ENCODE results near the gene SH2B3.

Gene SH2B3

DNA sequence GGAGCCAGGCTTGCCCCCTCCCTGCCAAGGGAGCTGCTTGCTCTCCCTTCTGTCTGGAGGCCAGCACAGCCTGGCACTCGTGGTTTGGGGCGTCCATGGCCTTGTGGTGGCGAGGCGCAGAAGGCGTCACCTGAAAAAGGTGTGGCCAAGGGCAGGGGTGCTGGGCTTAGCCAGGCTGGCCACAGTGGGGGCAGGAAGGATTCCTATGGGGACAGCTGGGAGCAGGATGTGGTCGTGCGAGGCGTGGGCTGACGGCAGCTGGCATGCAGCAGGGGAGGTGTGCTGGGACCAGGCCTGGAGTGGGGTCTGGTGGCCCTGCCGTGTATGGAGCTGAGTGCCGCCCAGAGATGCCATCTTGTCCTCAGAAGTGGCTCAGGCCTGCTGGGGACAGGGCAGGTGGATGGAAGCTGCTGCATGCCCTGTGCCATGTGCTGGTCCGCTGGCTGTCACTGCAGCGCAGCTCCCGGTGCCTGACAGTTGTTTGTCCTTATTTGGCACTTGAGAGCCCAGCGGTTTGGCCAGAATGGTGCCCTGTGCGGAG lies 30.0 kb downstream of the SH2B3 start:
- no peak for DNase-seq

DNA sequence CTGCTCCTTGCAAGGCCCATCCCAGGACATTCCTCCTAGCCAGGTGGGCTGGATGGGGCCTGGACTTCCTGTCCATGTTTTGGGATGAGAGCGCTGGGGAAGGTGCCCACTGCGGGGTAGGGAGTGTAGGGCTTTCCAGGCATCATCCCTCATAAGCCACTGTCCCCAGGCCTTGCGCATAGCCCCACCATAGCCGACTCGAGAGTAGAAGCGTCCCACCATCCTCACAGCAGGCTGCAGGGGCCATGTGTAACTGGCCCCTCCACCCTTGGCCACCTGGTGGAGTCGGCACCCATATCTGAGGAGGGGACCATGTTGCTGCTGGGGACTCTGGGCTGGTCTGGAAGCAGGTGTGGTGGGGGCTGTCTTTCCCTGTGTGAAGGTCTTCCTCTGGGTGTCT lies 30.5 kb downstream of the SH2B3 start:
- TF ChIP-seq POLR2A (IDR thresholded peaks at IDR 0.05; ENCODE audit: low read length) (no peak), GATA1 (IDR thresholded peaks at IDR 0.05; ENCODE audit: low read depth, low read length) (no peak)
- no peak for DNase-seq

More for the DNA sequence above, 30.0 kb downstream of the SH2B3 start:
- TF ChIP-seq POLR2A (IDR thresholded peaks at IDR 0.05; ENCODE audit: low read length): no peak
- no peak for TF ChIP-seq GATA1 (IDR thresholded peaks at IDR 0.05; ENCODE audit: low read depth, low read length)

DNA sequence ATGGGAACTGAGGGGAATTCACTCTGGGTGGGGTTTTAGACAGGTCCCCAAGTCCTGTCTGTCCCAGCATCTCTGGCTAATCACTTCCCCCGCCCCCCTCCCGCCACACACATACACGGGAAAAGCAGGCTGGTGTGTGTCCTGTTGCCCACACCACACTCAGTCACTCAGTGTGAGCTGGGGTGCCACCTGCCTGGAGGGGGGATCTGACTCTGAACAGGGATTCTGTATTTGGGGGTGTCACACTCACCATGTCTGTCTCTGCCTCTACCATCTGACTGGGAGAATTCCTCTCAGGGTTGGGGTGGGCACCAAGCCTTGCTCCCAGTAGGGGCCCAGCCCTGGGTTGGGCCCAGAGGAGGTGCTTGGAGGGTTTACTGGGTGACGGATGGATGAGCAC lies 31.1 kb downstream of the SH2B3 start:
- DNase-seq: no peak
- no peak for TF ChIP-seq GATA1 (IDR thresholded peaks at IDR 0.05; ENCODE audit: low read depth, low read length)
- no peak for TF ChIP-seq POLR2A (IDR thresholded peaks at IDR 0.05; ENCODE audit: low read length)

DNA sequence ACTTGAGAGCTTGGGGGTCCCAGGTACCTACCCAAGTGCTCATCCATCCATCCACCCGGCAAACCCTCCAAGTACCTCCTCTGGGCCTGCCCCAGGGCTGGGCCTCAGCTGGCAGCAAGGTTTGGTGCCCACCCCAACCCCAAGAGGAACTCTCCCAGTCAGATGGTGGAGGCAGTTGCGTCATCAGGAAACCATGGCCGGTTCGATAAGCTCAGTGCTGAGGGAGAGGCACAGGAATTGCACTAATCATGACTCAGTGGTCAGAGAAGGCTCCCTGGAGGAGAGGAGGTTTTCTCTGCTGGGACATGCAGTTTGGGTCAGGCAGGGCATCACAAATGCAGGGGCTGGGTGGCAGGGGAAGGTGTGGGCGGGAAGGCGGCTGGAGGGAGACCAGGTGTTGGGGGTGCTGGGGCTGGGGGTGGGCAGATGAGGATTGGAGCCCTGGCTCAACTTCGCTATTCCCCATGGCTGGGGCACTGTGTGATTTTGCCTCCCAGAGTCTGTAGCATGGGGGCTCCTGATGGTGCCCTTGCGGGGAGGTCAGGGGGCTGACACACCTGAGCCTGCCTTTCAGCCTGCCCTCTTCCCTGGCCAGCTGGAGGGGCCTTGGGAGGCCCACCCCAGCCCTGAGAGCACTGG lies 32.2 kb downstream of the SH2B3 start:
- no peak for TF ChIP-seq POLR2A (IDR thresholded peaks at IDR 0.05; ENCODE audit: low read length)
- peak; percentile 88 to 92 for DNase-seq

DNA sequence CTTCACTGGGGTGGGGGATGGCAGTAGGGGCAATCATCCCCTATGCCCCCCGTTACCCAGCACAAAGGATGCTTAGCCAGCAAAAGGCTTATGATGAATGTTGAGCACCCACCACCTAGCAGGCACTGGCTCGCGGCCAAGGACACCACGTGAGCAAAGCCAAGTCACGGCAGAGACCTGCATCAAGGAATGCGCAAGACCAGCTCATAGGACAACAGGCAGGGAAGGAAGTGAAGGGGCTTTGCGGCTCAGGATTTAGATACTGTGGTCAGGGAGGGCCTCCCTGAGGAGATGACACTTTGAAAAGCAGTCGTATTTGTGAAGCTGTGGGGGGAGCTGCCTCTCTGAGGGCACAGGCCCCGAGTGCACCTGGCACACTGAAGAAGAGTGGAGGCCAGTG lies 32.8 kb downstream of the SH2B3 start:
- TF ChIP-seq POLR2A (IDR thresholded peaks at IDR 0.05; ENCODE audit: low read length): no peak
- TF ChIP-seq GATA1 (IDR thresholded peaks at IDR 0.05; ENCODE audit: low read depth, low read length): no peak
- DNase-seq: peak; percentile 76 to 89

DNA sequence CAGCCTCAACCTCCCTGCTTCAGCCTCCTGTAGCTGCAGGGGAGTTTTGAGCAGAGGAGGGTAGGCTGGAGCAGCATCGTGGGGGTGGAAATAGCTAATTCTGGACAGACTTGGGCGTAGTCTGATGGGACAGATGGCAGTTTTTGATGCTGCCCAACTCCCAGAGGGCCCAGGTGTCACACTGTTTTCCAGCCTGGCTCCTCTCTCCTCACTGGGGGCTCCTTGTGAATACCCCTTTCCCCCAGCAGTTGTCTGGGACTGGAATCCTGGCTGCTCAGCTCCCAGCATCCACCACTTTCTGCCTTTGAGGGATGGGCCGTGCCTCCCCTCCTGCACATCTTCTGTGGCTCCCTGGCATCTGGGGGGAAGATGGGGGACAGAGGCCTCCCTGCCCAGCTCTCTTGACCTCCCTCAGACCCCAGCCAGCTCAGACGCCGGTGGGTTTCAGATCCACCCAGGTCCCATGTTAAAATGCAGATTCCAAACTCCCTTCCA lies 34.0 kb downstream of the SH2B3 start:
- no peak for DNase-seq
- TF ChIP-seq GATA1 (IDR thresholded peaks at IDR 0.05; ENCODE audit: low read depth, low read length) (no peak), POLR2A (IDR thresholded peaks at IDR 0.05; ENCODE audit: low read length) (no peak)

DNA sequence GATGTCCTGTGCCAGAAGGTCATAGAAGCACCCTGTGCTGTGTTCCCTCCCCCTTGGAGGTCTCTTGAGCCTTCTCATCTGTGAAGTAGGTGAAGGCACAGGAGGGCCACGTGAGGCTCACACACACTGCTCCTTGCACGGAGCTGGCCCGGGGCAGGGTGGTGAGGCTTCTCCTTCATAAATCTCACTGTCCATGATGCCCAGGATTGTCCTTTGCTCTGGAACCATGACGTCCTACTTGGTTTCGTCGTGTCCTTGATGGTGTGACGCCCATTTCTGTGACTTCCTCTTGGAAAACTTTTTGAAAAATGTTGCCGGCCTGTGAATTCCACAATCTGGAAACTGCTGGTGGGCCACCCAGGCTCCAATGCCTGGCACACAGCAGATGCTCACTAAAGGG lies 34.4 kb downstream of the SH2B3 start:
- TF ChIP-seq POLR2A (IDR thresholded peaks at IDR 0.05; ENCODE audit: low read length) (no peak), GATA1 (IDR thresholded peaks at IDR 0.05; ENCODE audit: low read depth, low read length) (no peak)
- DNase-seq: no peak

DNA sequence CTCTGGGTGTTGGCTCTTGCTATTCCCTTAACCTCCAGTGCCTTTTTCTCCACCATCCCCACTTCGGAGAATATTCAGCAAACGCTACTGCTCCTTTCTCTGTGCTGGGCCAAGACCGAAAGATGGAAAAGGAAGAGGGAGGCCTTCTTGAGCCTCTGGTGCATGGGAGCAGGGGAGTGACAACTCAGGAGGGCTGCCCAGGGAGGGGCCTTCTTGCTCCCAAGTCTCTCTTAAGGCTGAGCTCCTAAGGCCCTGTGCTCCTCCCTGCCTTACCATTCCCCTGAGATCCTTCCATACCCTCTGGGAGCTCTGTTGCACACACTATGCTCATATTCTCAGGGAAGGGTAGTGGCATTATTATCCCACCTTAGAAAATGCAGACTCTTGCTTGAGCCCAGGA lies 34.9 kb downstream of the SH2B3 start:
- TF ChIP-seq POLR2A (IDR thresholded peaks at IDR 0.05; ENCODE audit: low read length) (no peak), GATA1 (IDR thresholded peaks at IDR 0.05; ENCODE audit: low read depth, low read length) (no peak)
- no peak for DNase-seq

DNA sequence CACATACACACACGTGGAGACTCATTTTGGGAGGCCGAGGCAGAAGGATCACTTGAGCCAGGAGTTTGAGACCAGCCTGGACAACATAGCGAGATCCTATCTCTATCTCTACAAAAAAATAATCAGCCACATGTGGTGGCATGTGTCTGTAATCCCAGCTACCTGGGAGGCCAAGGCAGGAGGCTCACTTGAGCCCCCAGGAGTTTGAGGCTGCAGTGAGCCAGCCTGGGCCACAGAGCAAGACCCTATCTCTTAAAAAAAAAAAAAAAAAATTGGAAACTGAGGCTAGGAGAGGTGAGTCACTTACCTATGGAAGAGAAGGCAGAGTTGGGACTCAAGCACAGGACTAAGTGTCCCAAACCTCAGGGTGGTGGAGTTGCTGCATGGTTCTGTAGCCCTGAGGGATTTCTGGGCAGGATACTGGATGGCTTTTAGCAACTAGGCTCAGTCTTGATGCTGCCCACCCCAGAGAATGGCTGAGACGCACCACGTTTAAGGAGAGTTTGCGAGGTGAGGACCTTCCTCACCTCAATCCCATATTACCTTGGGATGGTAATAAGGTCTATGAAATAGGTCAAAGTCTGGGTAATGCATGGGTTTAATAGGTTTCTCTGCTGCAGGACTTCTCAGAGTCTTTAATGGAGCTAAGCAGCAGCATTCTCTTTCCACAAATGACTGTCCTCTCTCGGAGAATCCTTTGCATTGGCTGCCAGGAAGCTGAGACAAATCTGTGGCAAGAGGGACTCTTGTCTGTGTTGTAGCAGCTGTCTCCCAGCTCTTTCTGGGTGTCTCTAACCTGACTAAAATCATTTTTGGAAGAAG lies 35.6 kb downstream of the SH2B3 start:
- no peak for TF ChIP-seq GATA1 (IDR thresholded peaks at IDR 0.05; ENCODE audit: low read depth, low read length)
- TF ChIP-seq POLR2A (IDR thresholded peaks at IDR 0.05; ENCODE audit: low read length): no peak
- no peak for DNase-seq

DNA sequence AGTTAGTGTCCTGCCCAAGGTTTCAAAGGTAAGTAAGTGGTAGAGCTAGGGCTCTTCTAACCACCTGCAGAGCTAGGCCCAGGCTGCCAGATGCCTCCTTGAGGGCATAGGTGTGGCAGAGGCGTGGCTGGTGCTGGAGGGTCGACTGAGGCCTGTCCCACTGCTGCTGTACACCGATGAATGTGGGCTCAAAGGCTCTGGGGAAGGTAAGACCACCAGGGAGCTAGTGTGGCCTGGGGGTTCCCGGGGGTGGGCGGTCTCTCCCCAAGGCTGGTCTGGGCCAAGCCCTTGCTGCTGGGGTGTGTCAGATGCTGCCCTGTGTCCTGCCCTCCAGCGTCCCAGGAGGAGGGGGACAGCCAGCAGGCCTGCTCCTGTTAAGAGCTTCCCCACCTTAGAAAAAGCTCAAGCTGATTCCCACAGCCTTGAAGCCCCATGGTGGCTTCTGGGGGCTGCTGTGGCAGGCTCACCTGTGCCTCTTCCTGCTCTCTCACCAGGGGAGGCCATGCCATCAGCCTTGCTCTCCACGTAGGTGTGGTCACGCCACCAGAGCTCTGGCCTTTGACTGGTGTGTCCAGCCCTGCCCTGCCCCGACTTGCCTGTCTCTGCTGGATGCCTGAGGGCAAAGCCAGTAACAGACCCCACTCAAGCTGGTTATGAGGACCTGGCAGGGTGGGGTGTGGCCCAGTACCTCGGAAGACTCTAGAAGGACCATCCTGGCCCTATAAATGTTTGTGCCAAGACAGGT lies 36.8 kb downstream of the SH2B3 start:
- no peak for DNase-seq
- no peak for TF ChIP-seq GATA1 (IDR thresholded peaks at IDR 0.05; ENCODE audit: low read depth, low read length)
- TF ChIP-seq POLR2A (IDR thresholded peaks at IDR 0.05; ENCODE audit: low read length): no peak

DNA sequence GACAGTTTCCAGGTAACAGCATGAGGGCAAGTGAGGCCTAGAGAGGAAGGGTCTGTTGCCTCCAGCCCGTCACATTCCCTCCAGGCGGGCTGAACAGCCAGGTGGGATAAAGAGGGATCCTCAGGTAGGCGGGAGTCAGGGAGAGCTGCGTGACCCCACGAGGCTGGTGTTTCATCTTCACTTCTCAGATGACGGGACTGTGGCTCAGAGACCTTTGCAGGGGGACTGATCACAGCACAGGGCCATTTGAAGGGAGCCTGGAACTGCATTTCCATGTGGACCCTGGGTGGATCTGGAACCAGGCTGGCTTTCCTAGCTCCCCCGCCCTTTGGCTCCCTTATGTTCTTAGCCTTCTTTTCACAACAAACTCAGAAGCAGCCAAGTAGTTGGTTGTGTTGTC lies 37.4 kb downstream of the SH2B3 start:
- DNase-seq: no peak
- TF ChIP-seq GATA1 (IDR thresholded peaks at IDR 0.05; ENCODE audit: low read depth, low read length) (no peak), POLR2A (IDR thresholded peaks at IDR 0.05; ENCODE audit: low read length) (no peak)

DNA sequence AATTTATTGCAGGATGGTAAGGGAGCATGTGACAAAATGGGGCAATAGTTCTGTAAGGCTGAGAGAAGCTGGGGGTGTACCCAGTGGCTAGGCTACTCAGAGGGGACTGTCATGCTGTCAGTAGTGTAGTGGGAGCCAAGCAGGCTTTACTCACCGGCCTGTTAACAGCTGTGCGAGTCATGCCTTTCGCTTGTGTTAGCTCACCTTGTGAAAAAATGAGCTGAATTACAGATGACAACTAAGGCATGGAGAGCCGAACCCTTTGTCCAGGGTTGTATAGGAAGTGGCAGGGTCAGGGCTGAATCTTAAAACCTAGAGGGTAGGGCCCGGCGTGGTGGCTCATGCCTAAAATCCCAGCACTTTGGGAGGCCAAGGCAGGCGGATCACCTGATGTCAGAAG lies 37.9 kb downstream of the SH2B3 start:
- TF ChIP-seq POLR2A (IDR thresholded peaks at IDR 0.05; ENCODE audit: low read length) (no peak), GATA1 (IDR thresholded peaks at IDR 0.05; ENCODE audit: low read depth, low read length) (no peak)
- DNase-seq: no peak

DNA sequence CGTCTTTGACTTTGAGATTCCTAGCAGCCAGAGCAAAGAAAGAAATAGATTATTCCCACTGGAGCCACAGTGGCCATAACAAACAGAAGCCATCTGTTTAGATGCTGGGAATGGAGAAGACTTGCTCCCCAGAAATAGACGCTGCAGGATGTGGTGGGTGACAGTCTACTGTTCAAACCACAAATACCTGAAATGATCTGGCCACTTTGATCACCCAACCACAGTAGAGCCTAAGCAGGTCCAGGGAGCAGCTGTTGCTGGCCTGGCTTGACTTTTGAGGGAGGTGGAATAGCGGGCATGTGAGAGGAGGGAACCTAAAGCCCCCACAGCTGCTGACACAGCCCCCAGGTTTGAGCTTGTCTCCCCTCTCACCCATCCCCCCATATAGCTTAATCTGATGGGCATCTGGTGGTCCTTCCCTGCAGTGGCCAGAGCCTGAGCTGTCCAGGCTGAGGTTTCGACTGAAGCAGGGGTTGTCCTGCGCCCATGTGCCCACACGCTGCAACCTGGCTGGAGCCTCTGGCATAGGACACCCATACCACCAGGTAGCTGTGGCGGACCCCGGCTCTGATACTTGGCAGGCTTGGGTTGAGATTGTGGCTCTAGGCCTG lies 38.7 kb downstream of the SH2B3 start:
- TF ChIP-seq POLR2A (IDR thresholded peaks at IDR 0.05; ENCODE audit: low read length) (no peak), GATA1 (IDR thresholded peaks at IDR 0.05; ENCODE audit: low read depth, low read length) (no peak)
- DNase-seq: no peak
